GM12878 (cell line): ENCODE measurements around the gene CDK15. TPM values are rescaled to one million over a fixed set of nuclear protein-coding genes. Genes with fewer than 3 reads are reported as not detected.

Experiments used
- ATAC-seq: fragments of 200-7000 bp; cut with Tn5 transposase; 3 replicates; pipeline ENCODE4 v1.9.1; 2020; ENCODE audit warnings: mild to moderate bottlenecking, moderate library complexity
- BruUV-seq: library from RNA; stranded (reverse); fragments of 400-500 nt; replicated peaks from 2 replicates; lab custom pipeline; 2021; lab: Mats Ljungman, UMichigan
- CTCF ChIA-PET: fragments of 300-600 bp; sonication (Branson Sonifier 250); formaldehyde crosslinking; extraction: SDS; loops from one replicate; lab custom pipeline; 2021; ENCODE audit warnings: inconsistent platforms; lab: Yijun Ruan, JAX
- POLR2A ChIA-PET: fragments of 350-600 bp; formaldehyde crosslinking; extraction: SDS; loops from one replicate; lab custom pipeline; 2021; ENCODE audit warnings: inconsistent platforms; lab: Charles Lee
- RAD21 ChIA-PET: fragments of 300-600 bp; sonication (Branson Sonifier 250); formaldehyde crosslinking; loops from one replicate; lab custom pipeline; 2023; ENCODE audit warnings: antibody characterized with exemption; ENCODE audit not compliant: unreplicated experiment; lab: Charles Lee
- SMC1A ChIA-PET: fragments of 300-600 bp; sonication (Branson Sonifier 250); formaldehyde crosslinking; loops from one replicate; lab custom pipeline; 2023; ENCODE audit not compliant: unreplicated experiment, uncharacterized antibody; lab: Charles Lee
- DNase-seq: peaks from one replicate; pipeline ENCODE4 v3.0.0-alpha.2; 2011; ENCODE audit warnings: low read depth, low spot score
- FAIRE-seq: peaks from 3 replicates; lab custom pipeline; 2011; peaks lifted over from hg19 to GRCh38; lab: Jason Lieb, UNC
- H2AFZ ChIP-seq: 2 replicates; pipeline ENCODE4 v1.6.0; 2011; ENCODE audit warnings: low read depth, low read length, control low read depth; ENCODE audit not compliant: control insufficient read depth
- H3K27ac ChIP-seq: 2 replicates; pipeline ENCODE4 v1.5.1; 2011; ENCODE audit warnings: control low read depth; ENCODE audit not compliant: control insufficient read depth, insufficient read depth
- H3K27me3 ChIP-seq, 2 experiments: replicated peaks in 1 of 2; 2 replicates each; pipeline versions ENCODE4 v1.6.0 to v1.6.1; 2011; ENCODE audit warnings: low read length in 1 of 2; ENCODE audit not compliant: control insufficient read depth in 2 of 2, insufficient read depth in 2 of 2
- H3K36me3 ChIP-seq, 2 experiments: 2 replicates each; pipeline ENCODE4 v1.5.1; 2011; ENCODE audit warnings: low read length in 1 of 2; ENCODE audit not compliant: control insufficient read depth in 2 of 2, insufficient read depth in 2 of 2
- H3K4me1 ChIP-seq: 2 replicates; pipeline ENCODE4 v1.6.1; 2011; ENCODE audit warnings: mild to moderate bottlenecking, low read length, moderate library complexity, mixed read lengths; ENCODE audit not compliant: control insufficient read depth, insufficient read depth
- H3K4me2 ChIP-seq: 2 replicates; pipeline ENCODE4 v1.6.0; 2011; ENCODE audit warnings: control low read depth; ENCODE audit not compliant: control insufficient read depth, insufficient read depth
- H3K4me3 ChIP-seq: fragments of 200-600 bp; sonication (generic); 2 replicates; pipeline ENCODE4 v1.5.1; 2016
- H3K79me2 ChIP-seq: 2 replicates; pipeline ENCODE4 v1.6.0; 2011; ENCODE audit warnings: low read length; ENCODE audit not compliant: control insufficient read depth, insufficient read depth
- H3K9ac ChIP-seq: 2 replicates; pipeline ENCODE4 v1.8.0; 2011; ENCODE audit warnings: low read length, control low read depth, mixed read lengths; ENCODE audit not compliant: control insufficient read depth, insufficient read depth
- H3K9me3 ChIP-seq: replicated peaks from 3 replicates; pipeline ENCODE4 v1.5.1; 2011; ENCODE audit warnings: mild to moderate bottlenecking, low read length; ENCODE audit not compliant: control insufficient read depth, insufficient read depth
- H4K20me1 ChIP-seq: 2 replicates; pipeline ENCODE4 v1.6.0; 2011; ENCODE audit not compliant: control insufficient read depth, insufficient read depth
- ATF7 ChIP-seq: fragments of 450-650 bp; IDR thresholded peaks from 2 replicates; pipeline ENCODE4 v1.6.1; 2016; ENCODE audit warnings: low read depth, mild to moderate bottlenecking
- BACH1 ChIP-seq: fragments of 450-650 bp; IDR thresholded peaks from 2 replicates; pipeline ENCODE4 v1.6.1; 2017; ENCODE audit warnings: mild to moderate bottlenecking, borderline replicate concordance
- CBFB ChIP-seq: IDR thresholded peaks from 2 replicates; pipeline ENCODE4 v1.6.1; 2016; ENCODE audit warnings: antibody characterized with exemption, low read depth
- CBX5 ChIP-seq: sonication (generic); IDR thresholded peaks from 2 replicates; pipeline ENCODE4 v1.6.1; 2016; ENCODE audit warnings: low read depth, moderate library complexity, mild to moderate bottlenecking, inconsistent platforms
- ETV6 ChIP-seq, 2 experiments: fragments of 450-650 bp in 1 of 2; IDR thresholded peaks in 1 of 2; conservative IDR thresholded peaks in 1 of 2; 2 replicates each; pipeline ENCODE4 v1.6.1; 2014; ENCODE audit warnings: antibody characterized with exemption in 1 of 2, borderline replicate concordance in 1 of 2, low read depth in 1 of 2, mild to moderate bottlenecking in 1 of 2, moderate library complexity in 1 of 2
- EZH2 ChIP-seq: IDR thresholded peaks from 2 replicates; pipeline ENCODE4 v1.6.1; 2012; ENCODE audit warnings: low read depth, mild to moderate bottlenecking, control low read depth, inconsistent platforms, low read length, borderline replicate concordance; ENCODE audit not compliant: control insufficient read depth
- NR2C1 ChIP-seq: fragments of 450-650 bp; IDR thresholded peaks from 2 replicates; pipeline ENCODE4 v1.6.1; 2017; ENCODE audit warnings: antibody characterized with exemption, mild to moderate bottlenecking, moderate library complexity
- NRF1 ChIP-seq: conservative IDR thresholded peaks from 2 replicates; pipeline ENCODE4 v1.6.1; 2011; ENCODE audit warnings: mild to moderate bottlenecking, low read depth, low read length, improper control_type of control experiment
- SP1 ChIP-seq: IDR thresholded peaks from one replicate; pipeline ENCODE4 v1.6.1; 2011; ENCODE audit warnings: low read depth, low read length
- SPI1 ChIP-seq: IDR thresholded peaks from 2 replicates; pipeline ENCODE4 v1.6.1; 2011; ENCODE audit warnings: low read depth, mild to moderate bottlenecking, low read length, moderate library complexity, borderline replicate concordance; ENCODE audit not compliant: insufficient read depth
- SUZ12 ChIP-seq: fragments of 200-600 bp; sonication (generic); IDR thresholded peaks from one replicate; pipeline ENCODE4 v1.6.1; 2018; ENCODE audit warnings: antibody characterized with exemption, mild to moderate bottlenecking; ENCODE audit not compliant: unreplicated experiment
- WRNIP1 ChIP-seq: IDR thresholded peaks from 2 replicates; pipeline ENCODE4 v1.6.1; 2011; ENCODE audit warnings: low read depth, low read length, improper control_type of control experiment, borderline replicate concordance
- YY1 ChIP-seq: IDR thresholded peaks from 2 replicates; pipeline ENCODE4 v1.6.1; 2011; ENCODE audit warnings: low read depth, mild to moderate bottlenecking, low read length
- ZNF207 ChIP-seq: fragments of 450-650 bp; IDR thresholded peaks from 2 replicates; pipeline ENCODE4 v1.6.1; 2014; ENCODE audit warnings: antibody characterized with exemption, mild to moderate bottlenecking, borderline replicate concordance
- ZNF274 ChIP-seq: IDR thresholded peaks from one replicate; pipeline ENCODE4 v1.8.0; 2011; ENCODE audit not compliant: insufficient read length, insufficient read depth
- WGBS: methylation state at CpG from one replicate; pipeline ENCODE4 v1.1.6; 2016; ENCODE audit warnings: low lambda C conversion rate; ENCODE audit not compliant: insufficient replicate concordance, insufficient coverage; ENCODE audit errors: missing lambda C conversion rate; 5-methylcytosine and 5-hydroxymethylcytosine counted together
- in situ Hi-C: fragments of 300-500 bp; cut with MboI; formaldehyde crosslinking; loops from 9 replicates; pipeline ENCODE4 v1.14.3; 2018; ENCODE audit warnings: mixed read lengths
- intact Hi-C: fragments of 100-400 bp; cut with micrococcal nuclease; formaldehyde crosslinking; loops from one replicate; pipeline ENCODE4 v1.14.2; 2022; ENCODE audit not compliant: unreplicated experiment
- polyA plus RNA-seq, 11 experiments: library from polyadenylated mRNA; depleted of rRNA in 4 of 11; unstranded in 6 of 11; stranded (reverse) in 5 of 11; fragments of >200 nt; fragmentation: Nextera tagmentation in 4 of 11; fragmentation: Illumina TruSeq in 1 of 11; extraction: Ambion mirVana in 4 of 11; extraction: Trizol in 1 of 11; gene quantifications; 1 replicate in 1 of 11; 2 replicates in 10 of 11; pipeline versions ENCODE4 v1.2.1 to v1.2.3, GENCODE V29; 2011 to 2016; ENCODE audit warnings: inconsistent platforms in 2 of 11, missing spikeins in 2 of 11, low read depth in 1 of 11
- total RNA-seq, 4 experiments: library from RNA; depleted of rRNA in 3 of 4; stranded (reverse); fragments of >200 nt in 3 of 4; fragmentation: Illumina TruSeq in 1 of 4; extraction: Trizol in 1 of 4; gene quantifications; 2 replicates each; pipeline versions ENCODE4 v1.2.1 to v1.2.3, GENCODE V29; 2013 to 2021

CDK15 gene
- total and polyA plus RNA-seq, 10 of the 15 experiments (the other 5 are each of a cell fraction or from before 2014, with no cell fraction given), result 0.01 to 0.04 TPM; not detected in 8

DNA sequence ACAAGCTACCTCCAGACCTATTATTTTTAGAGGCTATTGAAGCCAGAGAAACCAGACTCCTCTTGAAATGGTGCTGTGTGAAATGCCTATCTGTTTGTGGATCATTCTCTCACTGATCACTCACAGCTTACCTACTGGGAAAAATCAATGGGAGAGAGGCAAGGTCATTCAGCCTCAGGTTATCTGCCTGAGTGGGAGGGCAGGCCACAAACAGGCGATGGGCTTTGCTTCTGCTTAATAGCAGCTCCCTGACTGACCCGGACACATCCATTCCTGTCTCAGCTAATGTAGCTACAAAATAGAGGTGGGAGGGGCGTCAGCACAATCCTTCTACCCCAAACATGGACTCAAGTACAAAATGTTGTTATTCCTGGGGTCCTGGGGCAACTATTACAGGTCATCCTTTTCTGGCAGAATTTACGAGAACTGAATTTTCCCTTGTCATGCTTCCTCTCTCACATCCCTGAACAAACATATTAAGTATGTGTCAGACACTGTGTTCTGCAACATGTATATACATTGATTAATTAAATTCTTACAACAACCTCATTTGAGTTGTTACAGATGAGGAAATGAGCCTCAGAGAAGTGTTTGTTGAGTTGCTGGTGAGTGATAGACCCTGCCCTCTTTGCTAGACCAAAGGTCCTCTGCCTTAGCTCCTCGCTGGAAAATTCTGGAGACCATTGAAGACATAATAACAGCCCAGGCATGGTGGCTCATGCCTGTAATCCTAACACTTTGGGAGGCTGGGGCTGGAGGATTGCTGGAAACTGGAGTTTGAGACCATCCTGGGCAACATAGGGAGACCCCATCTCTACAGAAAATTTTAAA, 60.5 kb downstream of the CDK15 start:
- ATAC-seq (no peak), DNase-seq (no peak), FAIRE-seq (no peak)
- in situ Hi-C loops (no loop called here), intact Hi-C loops (no loop called here)
- H4K20me1 ChIP-seq, result no peaks in the 10 kb centered on the region
- ChIA-PET POLR2A (interaction anchor here (0.5 kb wide), 1 partner anchor 11 kb away, joined by 3 read pairs; no protein-coding TSS in a partner anchor), SMC1A (interaction anchor here (1.0 to 1.4 kb wide), 2 partner anchors 25 to 222 kb away, joined by 3 to 5 read pairs; no protein-coding TSS in a partner anchor)
- no TSS peak for BruUV-seq
- WGBS, result 30% methylated on average over 5 of the region's 5 CpGs
- no peak overlapping the region for H3K4me3 ChIP-seq
- H3K36me3 ChIP-seq, result no peaks in the 10 kb centered on the region
- no peak overlapping the region for H2AFZ ChIP-seq
- H3K9me3 ChIP-seq, result no peaks in the 10 kb centered on the region
- H3K4me2 ChIP-seq, result no peak overlapping the region
- no peak overlapping the region for H3K9ac ChIP-seq
- no peaks in the 10 kb centered on the region for H3K79me2 ChIP-seq
- 0 out of 4 replicates have a peak, but pooled peaks cover 0 to 2% of the 10 kb centered on the region in 2 experiments for H3K27me3 ChIP-seq
- TF ChIP-seq EZH2 (no peak), SUZ12 (no peak), ATF7 (no peak), CBX5 (no peak), YY1 (no peak), NR2C1 (no peak), ZNF207 (no peak), CBFB (no peak), ETV6 (conservative IDR thresholded peaks at IDR 0.05 in 1 of 2, IDR thresholded peaks at IDR 0.05 in 1 of 2; ENCODE audit: borderline replicate concordance in 1 of 2, low read depth in 1 of 2) (no peak), ZNF274 (no peak), SPI1 (no peak), WRNIP1 (no peak), BACH1 (no peak), NRF1 (no peak), SP1 (no peak)
- TF ChIP-seq, all 136 proteins: peak for 0
- H3K27ac ChIP-seq, result no peak overlapping the region
- ChIA-PET RAD21 (interaction anchor here (0.7 to 1.5 kb wide), 2 partner anchors 9 to 12 kb away, joined by 3 read pairs; no protein-coding TSS in a partner anchor), CTCF (interaction anchor here (1.6 to 2.0 kb wide), 2 partner anchors 98 to 306 kb away, joined by 3 to 6 read pairs; no protein-coding TSS in a partner anchor)
- no peaks in the 10 kb centered on the region for H3K4me1 ChIP-seq
